Measurements from ENCODE around the gene PPP1CC. TPM values are rescaled to one million over a fixed set of nuclear protein-coding genes. Genes with fewer than 3 reads are reported as not detected.

PPP1CC gene
- total RNA-seq, 1 donor, result 107 TPM

DNA sequence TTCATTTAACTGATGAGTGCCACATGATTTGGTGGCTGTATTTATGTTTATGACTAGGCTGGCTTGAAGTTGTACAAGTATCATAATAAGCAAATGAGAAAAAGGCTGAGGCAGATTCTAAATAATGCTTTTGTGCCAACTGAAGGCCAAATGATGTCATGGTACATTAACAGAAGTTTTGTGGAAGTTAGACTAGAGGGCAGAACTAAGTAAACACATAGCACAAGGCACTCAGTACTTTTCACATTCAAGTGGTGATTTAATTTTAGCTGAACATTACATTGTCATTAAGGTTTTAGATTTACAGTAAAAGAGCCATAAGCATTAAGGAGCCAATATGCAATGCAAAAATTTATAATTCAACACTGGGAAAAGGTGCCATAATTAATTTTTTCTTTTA lies 21.1 kb downstream of the PPP1CC start:
- Histone ChIP-seq H3K36me3 (ENCODE audit: insufficient read depth, low read length) (peaks cover 81% of the 10 kb centered on the region), H2AFZ (ENCODE audit: low read length) (no peak overlapping the region), H3K4me2 (ENCODE audit: insufficient read depth, low read length) (no peak overlapping the region), H3K9me3 (ENCODE audit: low read depth, low read length) (no peaks in the 10 kb centered on the region), H3K4me3 (ENCODE audit: insufficient read depth, low read length) (no peak overlapping the region), H4K20me1 (ENCODE audit: insufficient read depth, low read length) (peaks cover 19% of the 10 kb centered on the region), H3K27ac (ENCODE audit: low read depth, low read length) (no peak overlapping the region), H3K79me2 (ENCODE audit: insufficient read depth, low read length) (peaks cover 22% of the 10 kb centered on the region), H3K27me3 (ENCODE audit: insufficient read depth, low read length) (no peaks in the 10 kb centered on the region), H3K4me1 (ENCODE audit: insufficient read depth, low read length) (no peaks in the 10 kb centered on the region)
- TF ChIP-seq CTCF (IDR thresholded peaks at IDR 0.05; ENCODE audit: extremely low read depth, low read depth, low read length), result no peak
- no peak for DNase-seq (ENCODE audit: insufficient read length, low spot score, missing footprints)

GRCh38 chr12:110720516-110720915 lies 22.2 kb downstream of the PPP1CC start:
- H3K4me3 ChIP-seq (ENCODE audit: insufficient read depth, low read length), result no peak overlapping the region
- no peaks in the 10 kb centered on the region for H3K9me3 ChIP-seq (ENCODE audit: low read depth, low read length)
- no peaks in the 10 kb centered on the region for H3K27me3 ChIP-seq (ENCODE audit: insufficient read depth, low read length)
- H4K20me1 ChIP-seq (ENCODE audit: insufficient read depth, low read length), result peaks cover 15% of the 10 kb centered on the region
- H2AFZ ChIP-seq (ENCODE audit: low read length), result no peak overlapping the region
- H3K4me1 ChIP-seq (ENCODE audit: insufficient read depth, low read length), result no peaks in the 10 kb centered on the region
- no peak overlapping the region for H3K27ac ChIP-seq (ENCODE audit: low read depth, low read length)
- no peak for TF ChIP-seq CTCF (IDR thresholded peaks at IDR 0.05; ENCODE audit: extremely low read depth, low read depth, low read length)
- H3K36me3 ChIP-seq (ENCODE audit: insufficient read depth, low read length), result peaks cover 73% of the 10 kb centered on the region
- H3K79me2 ChIP-seq (ENCODE audit: insufficient read depth, low read length), result peaks cover 11% of the 10 kb centered on the region
- no peak for DNase-seq (ENCODE audit: insufficient read length, low spot score, missing footprints)
- no peak overlapping the region for H3K4me2 ChIP-seq (ENCODE audit: insufficient read depth, low read length)

DNA sequence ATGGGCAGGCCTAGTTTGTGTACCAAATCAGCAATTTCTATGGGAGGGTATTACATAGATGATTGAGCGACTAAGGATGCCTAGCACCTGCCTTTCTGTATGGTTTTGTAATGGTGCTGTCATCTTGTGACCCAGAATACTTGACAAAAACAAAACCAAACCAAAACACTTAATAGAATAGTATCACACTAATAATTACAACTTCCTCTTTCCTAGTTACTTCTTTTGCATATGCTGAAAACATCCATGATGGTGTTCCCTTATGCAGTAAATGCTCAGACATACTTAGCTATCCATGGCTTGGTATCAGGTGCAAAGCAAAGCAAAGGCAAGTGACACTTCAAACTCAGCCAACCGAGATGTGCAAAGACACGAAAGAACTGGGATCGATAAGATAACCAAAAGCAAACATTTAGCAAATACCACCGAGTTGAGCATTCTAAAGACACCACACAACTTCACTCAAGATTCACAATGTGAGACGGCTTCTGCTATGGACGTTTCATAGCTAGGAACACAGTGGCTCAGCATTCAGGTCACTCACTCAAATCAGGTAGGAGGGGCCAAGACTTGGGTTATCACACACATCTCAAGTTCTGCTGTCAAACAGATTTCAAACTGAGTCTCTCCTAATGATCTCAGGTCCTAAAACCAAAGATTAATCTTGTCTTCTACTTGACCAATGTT lies 24.3 kb downstream of the PPP1CC start:
- H3K36me3 ChIP-seq (ENCODE audit: insufficient read depth, low read length), result peaks cover 53% of the 10 kb centered on the region

More for the DNA sequence above, 24.3 kb downstream of the PPP1CC start:
- Histone ChIP-seq H3K4me2 (ENCODE audit: insufficient read depth, low read length) (no peak overlapping the region), H3K4me1 (ENCODE audit: insufficient read depth, low read length) (no peaks in the 10 kb centered on the region), H3K4me3 (ENCODE audit: insufficient read depth, low read length) (no peak overlapping the region), H3K27me3 (ENCODE audit: insufficient read depth, low read length) (no peaks in the 10 kb centered on the region), H3K9me3 (ENCODE audit: low read depth, low read length) (no peaks in the 10 kb centered on the region), H3K27ac (ENCODE audit: low read depth, low read length) (no peak overlapping the region), H3K79me2 (ENCODE audit: insufficient read depth, low read length) (no peaks in the 10 kb centered on the region), H4K20me1 (ENCODE audit: insufficient read depth, low read length) (peaks cover 8% of the 10 kb centered on the region), H2AFZ (ENCODE audit: low read length) (no peak overlapping the region)
- no peak for TF ChIP-seq CTCF (IDR thresholded peaks at IDR 0.05; ENCODE audit: extremely low read depth, low read depth, low read length)
- no peak for DNase-seq (ENCODE audit: insufficient read length, low spot score, missing footprints)
